ENCODE data around the gene HDGFL2.
"Not testable (repeated sequence)": the region's sequence is repeated elsewhere in the genome, so short reads cannot be mapped to it uniquely, and the experiment has no call there.

The HDGFL2 gene

DNA sequence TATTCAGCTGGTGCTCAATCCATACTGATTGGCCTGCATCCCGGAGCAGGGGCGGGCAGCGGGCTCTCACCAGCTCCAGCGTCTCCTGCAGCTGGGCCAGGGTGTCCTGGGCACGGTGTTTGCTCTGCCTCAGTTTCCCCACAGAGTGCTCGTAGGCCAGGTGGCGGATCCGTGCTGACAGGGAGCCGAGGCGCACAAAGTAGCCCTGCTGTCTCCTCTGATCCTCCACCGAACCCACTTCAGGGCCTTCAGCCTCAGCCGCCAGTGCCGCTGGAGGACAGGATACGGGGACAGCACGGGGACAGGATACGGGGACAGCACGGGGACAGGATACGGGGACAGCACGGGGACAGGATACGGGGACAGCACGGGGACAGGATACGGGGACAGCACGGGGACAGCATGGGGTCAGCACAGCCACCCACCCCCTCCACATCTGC is 53.5 kb downstream of the HDGFL2 start:
- in situ Hi-C loops (cut with HindIII; ENCODE audit: low sequenced_read_pairs), result loop anchor here (10.0 kb wide), 1 partner anchor 119 kb away; no protein-coding TSS in a partner anchor

GRCh38 chr19:4527377-4527776 is 55.3 kb downstream of the HDGFL2 start:
- in situ Hi-C loops (cut with HindIII; ENCODE audit: low sequenced_read_pairs), result loop anchor here (10.0 kb wide), 1 partner anchor 117 kb away; no protein-coding TSS in a partner anchor

GRCh38 chr19:4528843-4529242 is 56.7 kb downstream of the HDGFL2 start:
- in situ Hi-C loops (cut with HindIII; ENCODE audit: low sequenced_read_pairs), result loop anchor here (10.0 kb wide), 1 partner anchor 116 kb away; no protein-coding TSS in a partner anchor

DNA sequence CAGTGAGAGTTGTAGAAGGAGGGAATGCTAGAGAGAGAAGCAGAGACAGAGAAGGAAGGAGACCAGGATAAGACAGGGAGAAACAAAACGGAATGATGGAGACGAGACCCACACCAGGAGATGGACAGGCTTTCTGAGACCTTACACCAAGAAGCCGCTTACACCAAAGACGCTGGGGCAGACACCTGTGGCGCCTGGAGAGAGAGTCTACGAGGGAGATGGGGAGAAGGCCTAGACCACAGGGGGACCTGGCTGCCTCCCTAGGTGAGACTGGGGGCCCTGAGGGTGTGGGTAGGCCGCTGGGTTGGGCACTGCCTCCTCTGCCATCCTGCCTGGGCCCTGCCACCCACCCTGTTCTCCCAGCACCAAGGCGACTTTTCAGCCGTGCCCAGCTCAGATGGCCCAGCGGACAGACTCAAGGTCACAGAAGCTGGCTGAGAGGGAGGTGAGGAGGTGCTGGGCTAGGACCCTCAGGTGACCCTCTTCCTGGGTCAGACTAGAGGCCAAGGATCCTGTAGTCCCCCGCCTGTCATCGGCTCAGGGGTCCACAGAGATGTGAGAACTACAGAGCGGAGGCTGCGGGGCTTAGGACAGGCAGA is 57.9 kb downstream of the HDGFL2 start:
- in situ Hi-C loops (cut with HindIII; ENCODE audit: low sequenced_read_pairs), result loop anchor here (10.0 kb wide), 1 partner anchor 115 kb away; no protein-coding TSS in a partner anchor

DNA sequence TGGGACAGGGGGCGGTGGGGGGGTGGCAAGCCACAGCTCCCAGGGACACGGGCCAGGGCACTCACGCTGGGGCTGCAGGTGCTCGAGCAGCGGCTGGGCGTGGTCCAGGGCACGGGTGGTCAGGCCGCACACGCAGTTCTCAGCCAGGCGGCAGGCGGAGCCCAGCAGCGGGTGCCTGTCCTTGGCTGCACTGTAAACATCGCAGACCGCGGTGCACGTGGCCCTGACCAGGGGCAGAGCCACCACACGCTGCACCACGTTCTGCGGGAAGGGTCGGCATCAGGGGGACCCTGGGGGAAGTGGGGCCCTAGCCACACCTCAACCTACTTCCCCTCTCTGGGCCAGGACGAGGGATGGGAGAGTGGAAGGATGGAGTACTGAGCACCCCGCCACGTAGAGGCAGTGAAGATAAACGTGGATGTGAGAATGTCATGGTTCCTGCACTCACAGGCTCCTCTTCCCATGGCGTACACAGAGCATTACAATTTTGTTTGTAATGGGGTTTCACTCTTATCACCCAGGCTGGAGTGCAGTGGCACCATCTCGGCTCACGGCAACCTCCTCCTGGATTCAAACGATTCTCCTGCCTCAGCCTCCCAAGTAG is 59.6 kb downstream of the HDGFL2 start:
- in situ Hi-C loops (cut with HindIII; ENCODE audit: low sequenced_read_pairs), result no loop called here

- in situ Hi-C loops (cut with HindIII; ENCODE audit: low sequenced_read_pairs), result no loop called here
These were observed 61.2 kb downstream of the HDGFL2 start for GRCh38 chr19:4533334-4533733.

DNA sequence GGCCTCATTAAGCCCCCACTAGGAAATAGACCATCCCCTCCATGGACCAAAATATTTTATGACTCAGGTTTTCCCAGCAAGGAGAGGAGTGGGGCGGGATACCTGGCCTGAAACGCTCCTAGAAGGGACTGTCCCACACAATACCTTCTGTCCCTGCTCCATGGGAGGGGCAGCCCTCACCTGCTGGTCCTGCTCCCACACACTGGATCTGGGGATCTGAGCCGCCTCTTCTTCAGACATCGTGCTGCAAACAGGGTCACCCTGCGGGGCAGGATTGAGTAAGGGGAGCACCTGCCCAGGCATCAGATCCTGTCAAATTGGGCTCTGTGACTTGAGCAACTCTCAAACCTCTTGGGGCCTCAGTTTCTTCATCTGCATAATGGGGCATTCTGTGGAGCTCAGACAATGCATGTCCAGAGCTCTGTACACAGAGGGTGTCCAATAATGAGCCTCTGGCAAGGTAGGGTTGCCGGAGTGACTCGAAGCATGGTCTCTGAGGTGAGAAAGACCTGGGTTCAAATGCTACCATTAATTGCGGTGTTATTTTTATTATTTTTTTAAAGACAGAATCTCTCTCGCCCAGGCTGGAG is 61.8 kb downstream of the HDGFL2 start:
- in situ Hi-C loops (cut with HindIII; ENCODE audit: low sequenced_read_pairs), result no loop called here

DNA sequence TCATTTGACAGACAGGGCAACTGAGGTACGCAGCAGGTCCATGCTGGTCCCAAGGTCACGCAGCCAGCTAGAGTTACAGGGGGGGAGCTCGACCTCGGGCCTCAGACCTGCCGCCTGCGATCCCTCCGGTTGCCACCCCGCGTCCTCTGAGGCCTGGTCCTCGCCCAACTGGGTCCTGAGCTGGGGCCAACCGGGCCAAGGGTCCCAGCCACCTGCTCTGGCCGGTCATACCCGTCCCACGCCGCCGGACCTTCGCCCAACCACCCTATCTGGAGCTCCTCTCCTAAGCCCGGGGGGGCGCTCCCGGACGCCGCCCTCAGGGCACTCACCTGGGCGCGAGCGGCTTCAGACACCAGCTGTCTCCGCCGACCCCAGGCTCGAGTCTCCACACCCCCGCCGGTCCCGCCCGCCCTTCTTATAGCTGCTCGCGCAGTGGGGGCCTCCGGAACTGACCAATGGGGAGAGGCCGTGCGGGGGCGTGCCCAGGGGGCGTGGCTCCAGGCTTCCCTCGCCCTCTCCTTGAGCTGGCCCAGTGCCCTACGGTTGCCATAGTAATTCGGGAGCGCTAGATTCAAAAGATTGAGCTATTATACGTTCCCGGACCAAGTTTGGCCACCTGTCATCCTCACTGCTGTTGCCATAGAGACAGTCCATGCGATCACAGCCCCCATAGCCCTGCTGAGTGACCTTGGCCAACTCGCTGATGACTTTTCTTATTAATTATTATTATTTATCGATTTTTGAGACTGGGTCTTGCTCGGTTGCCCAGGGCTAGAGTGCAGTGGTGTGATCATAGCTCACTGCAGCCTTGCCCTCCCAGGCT is 63.0 kb downstream of the HDGFL2 start, which contains the start of gene PLIN5:
TSS of gene PLIN5 (minus strand) at position 389 of the 823 bp plus-strand sequence. CDS start 1,150 bp downstream, outside the sequence.
- in situ Hi-C loops (cut with HindIII; ENCODE audit: low sequenced_read_pairs), result no loop called here

GRCh38 chr19:4536798-4537197 is 64.7 kb downstream of the HDGFL2 start:
- in situ Hi-C loops (cut with HindIII; ENCODE audit: low sequenced_read_pairs), result no loop called here

GRCh38 chr19:4537953-4538600 is 66.0 kb downstream of the HDGFL2 start:
- in situ Hi-C loops (cut with HindIII; ENCODE audit: low sequenced_read_pairs), result no loop called here

- in situ Hi-C loops (cut with HindIII; ENCODE audit: low sequenced_read_pairs), result no loop called here
These were observed 66.5 kb downstream of the HDGFL2 start for GRCh38 chr19:4538601-4538954.

DNA sequence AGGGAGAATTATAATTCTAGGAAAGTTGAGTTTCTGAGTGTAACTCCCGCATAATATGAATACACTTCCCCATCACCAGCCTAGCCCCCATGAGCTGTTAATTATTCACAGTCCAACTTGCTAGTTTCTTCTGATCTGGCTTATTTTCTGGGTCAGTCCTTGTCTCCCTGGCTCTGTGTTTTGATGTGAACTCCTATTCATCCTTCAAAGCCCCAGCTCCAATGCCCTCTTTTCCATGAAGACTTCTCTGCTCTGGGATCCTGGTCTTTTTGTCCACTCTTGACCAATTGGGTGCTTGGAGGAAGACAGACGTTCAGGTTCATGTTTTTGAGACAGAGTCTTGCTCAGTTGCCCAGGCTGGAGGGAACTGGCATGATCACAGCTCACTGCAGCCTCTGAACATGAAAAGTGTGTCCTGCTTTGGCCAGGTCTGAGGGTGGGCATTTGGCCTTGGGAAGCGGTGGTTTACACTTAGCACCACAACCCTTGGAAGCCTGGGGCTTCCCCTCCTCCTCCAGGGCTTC is 67.1 kb downstream of the HDGFL2 start:
- in situ Hi-C loops (cut with HindIII; ENCODE audit: low sequenced_read_pairs), result no loop called here

GRCh38 chr19:4539693-4540581 is 67.8 kb downstream of the HDGFL2 start, which contains the start of gene LRG1:
Gene LRG1, minus strand, starts transcription at chr19:4540036. Its CDS starts 23 bp downstream, at chr19:4540013.
- in situ Hi-C loops (cut with HindIII; ENCODE audit: low sequenced_read_pairs), result no loop called here

GRCh38 chr19:4541114-4541805 is 69.2 kb downstream of the HDGFL2 start:
- in situ Hi-C loops (cut with HindIII; ENCODE audit: low sequenced_read_pairs), result no loop called here

- in situ Hi-C loops (cut with HindIII; ENCODE audit: low sequenced_read_pairs), result not testable (repeated sequence)
These were observed 69.7 kb downstream of the HDGFL2 start for GRCh38 chr19:4541806-4542145.

GRCh38 chr19:4542896-4543841 is 71.1 kb downstream of the HDGFL2 start:
- in situ Hi-C loops (cut with HindIII; ENCODE audit: low sequenced_read_pairs), result no loop called here

- in situ Hi-C loops (cut with HindIII; ENCODE audit: low sequenced_read_pairs), result no loop called here
These were observed 71.9 kb downstream of the HDGFL2 start for GRCh38 chr19:4543842-4544647.
